Measurements from ENCODE around the gene ARMC5. TPM values are rescaled to one million over a fixed set of nuclear protein-coding genes. Genes with fewer than 3 reads are reported as not detected.

The ARMC5 gene
- polyA plus RNA-seq, 2 of the 4 experiments (the other 2 are of a cell fraction): 3.2 to 6.1 TPM

GRCh38 chr16:31473264-31473984 lies 14.1 kb downstream of the ARMC5 start:
- 96% methylated on average over 11 of the region's 17 CpGs for WGBS (ENCODE audit: missing lambda C conversion rate)
- no peak for DNase-seq (ENCODE audit: low read depth in 1 of 2, low spot score in 1 of 2)
- Histone ChIP-seq H3K4me1 (peaks cover 9% of the 10 kb centered on the region), H3K4me2 (peak overlapping the region; percentile 92; the same call in 1 of the 3 replicates), H3K4me3 (no peak overlapping the region), H3K9me3 (no peaks in the 10 kb centered on the region), H3K27ac (no peak overlapping the region)
- TF ChIP-seq HOXB5 (CRISPR knock-in tag; IDR thresholded peaks at IDR 0.05): no peak
- no peak for TF ChIP-seq MAZ (IDR thresholded peaks at IDR 0.05; ENCODE audit: borderline replicate concordance, low read depth, low read length)
- TF ChIP-seq BCL3 (IDR thresholded peaks at IDR 0.05): no peak
- ChIA-PET POLR2A (interaction anchor here (1.0 kb wide), 2 partner anchors 14 to 34 kb away, joined by 4 to 10 read pairs; partner anchors contain the start of genes ARMC5 and RUSF1), CTCF (interaction anchor here (0.6 to 2.1 kb wide), 5 partner anchors 9 to 14 kb away, joined by 3 to 15 read pairs (median 3); partner anchors contain the start of gene ARMC5)
- no peak for FAIRE-seq
- peak in 1 of 2 experiments; percentile 1; a peak in 2 of 6 replicates for ATAC-seq

- TF ChIP-seq TFCP2L1 (CRISPR knock-in tag; IDR thresholded peaks at IDR 0.05) (no peak), CBX8 (IDR thresholded peaks at IDR 0.05) (no peak), JUNB (IDR thresholded peaks at IDR 0.05) (no peak), ATOH8 (CRISPR knock-in tag; IDR thresholded peaks at IDR 0.05; ENCODE audit: low read depth) (no peak), FOXS1 (CRISPR knock-in tag; IDR thresholded peaks at IDR 0.05) (no peak)
- peaks cover 9% of the 10 kb centered on the region for H3K4me1 ChIP-seq
- no peak overlapping the region for H3K4me2 ChIP-seq
- no peak overlapping the region for H3K4me3 ChIP-seq
- no peak overlapping the region for H3K27ac ChIP-seq
- DNase-seq (ENCODE audit: low read depth in 1 of 2, low spot score in 1 of 2) (peak in 1 of 2 experiments; percentile 30), FAIRE-seq (no peak), ATAC-seq (no peak)
- H3K9me3 ChIP-seq: no peaks in the 10 kb centered on the region
- 89% methylated on average over 12 of the region's 12 CpGs for WGBS (ENCODE audit: missing lambda C conversion rate)
- ChIA-PET CTCF (interaction anchor here (0.8 to 2.1 kb wide), 2 partner anchors 14 to 20 kb away, joined by 3 to 15 read pairs; partner anchors contain the start of gene ARMC5), POLR2A (no interaction called here)
Measured at GRCh38 chr16:31474173-31474714, 14.9 kb downstream of the ARMC5 start.

GRCh38 chr16:31474773-31475738 lies 15.8 kb downstream of the ARMC5 start:
- no peak for FAIRE-seq
- WGBS (ENCODE audit: missing lambda C conversion rate): 88% methylated on average over 12 of the region's 12 CpGs
- no peak for ATAC-seq
- Histone ChIP-seq H3K27ac (no peak overlapping the region), H3K9me3 (no peaks in the 10 kb centered on the region), H3K4me2 (no peak overlapping the region), H3K4me3 (no peak overlapping the region), H3K4me1 (peaks cover 9% of the 10 kb centered on the region)
- DNase-seq (ENCODE audit: low read depth in 1 of 2, low spot score in 1 of 2): no peak
- CTCF ChIA-PET: interaction anchor here (0.8 to 2.1 kb wide), 4 partner anchors 12 to 19 kb away, joined by 3 to 15 read pairs (median 3); partner anchors contain the start of gene ARMC5
- POLR2A ChIA-PET: interaction anchor here (0.5 kb wide), 1 partner anchor 211 kb away, joined by 6 read pairs; no protein-coding TSS in a partner anchor
- TF ChIP-seq ESRRA (IDR thresholded peaks at IDR 0.05; ENCODE audit: borderline replicate concordance, low read length) (no peak), POLR2AphosphoS2 (conservative IDR thresholded peaks at IDR 0.05; ENCODE audit: low read length) (no peak), REST (IDR thresholded peaks at IDR 0.05) (no peak), KDM1A (IDR thresholded peaks at IDR 0.05; ENCODE audit: low read depth) (no peak), HMGXB4 (CRISPR knock-in tag; IDR thresholded peaks at IDR 0.05; ENCODE audit: borderline replicate concordance) (no peak), SREBF2 (IDR thresholded peaks at IDR 0.05) (no peak), CBX8 (IDR thresholded peaks at IDR 0.05) (no peak), PBX3 (IDR thresholded peaks at IDR 0.05) (no peak), FOSB (CRISPR knock-in tag; IDR thresholded peaks at IDR 0.05) (no peak), POLR2A (IDR thresholded peaks at IDR 0.05; ENCODE audit: low read length) (no peak), RARB (CRISPR knock-in tag; IDR thresholded peaks at IDR 0.05) (no peak), EP300 (IDR thresholded peaks at IDR 0.05) (no peak), MAX (IDR thresholded peaks at IDR 0.05) (no peak)

Data from A549 (cell line).